OCI-LY7 (cell line): Measurements from ENCODE around the gene ODC1. TPM values are rescaled to one million over a fixed set of nuclear protein-coding genes. Genes with fewer than 3 reads are reported as not detected.
A peak's percentile ranks its signal among the peaks of the same experiment; 100 is the strongest.

Experiments used
- BruUV-seq: library from RNA; stranded (reverse); fragments of 400-500 nt; replicated peaks from 2 replicates; lab custom pipeline; 2021; lab: Mats Ljungman, UMichigan
- CTCF ChIA-PET: fragments of 300-600 bp; sonication (Branson Sonifier 250); formaldehyde crosslinking; loops from one replicate; lab custom pipeline; 2022; ENCODE audit warnings: antibody characterized with exemption; ENCODE audit not compliant: unreplicated experiment; lab: Charles Lee
- POLR2A ChIA-PET: fragments of 300-600 bp; sonication (Branson Sonifier 250); formaldehyde crosslinking; loops from one replicate; lab custom pipeline; 2022; ENCODE audit warnings: antibody characterized with exemption; lab: Charles Lee
- DNase-seq: peaks from one replicate; pipeline ENCODE4 v3.0.0-alpha.2; 2015; ENCODE audit warnings: low spot score
- H2AFZ ChIP-seq: fragments of 200-600 bp; sonication (generic), shearing (Covaris generic); 2 replicates; pipeline ENCODE4 v1.6.1; 2014; ENCODE audit warnings: mild to moderate bottlenecking, antibody characterized with exemption, low read length, moderate library complexity
- H3K27ac ChIP-seq: fragments of 200-600 bp; sonication (generic); 2 replicates; pipeline ENCODE4 v1.5.1; 2014; ENCODE audit warnings: mixed run types, low read depth, mild to moderate bottlenecking, moderate library complexity, low read length, inconsistent platforms; ENCODE audit not compliant: poor library complexity, severe bottlenecking
- H3K36me3 ChIP-seq: fragments of 200-600 bp; sonication (generic); 2 replicates; pipeline ENCODE4 v1.6.1; 2014; ENCODE audit warnings: mild to moderate bottlenecking, antibody characterized with exemption, low read length, moderate library complexity, mixed read lengths; ENCODE audit not compliant: insufficient read depth
- H3K4me1 ChIP-seq: fragments of 200-600 bp; sonication (generic); 2 replicates; pipeline ENCODE4 v1.5.1; 2014; ENCODE audit warnings: mild to moderate bottlenecking, low read length; ENCODE audit not compliant: insufficient read depth, poor library complexity, severe bottlenecking
- H3K4me2 ChIP-seq: fragments of 200-600 bp; sonication (generic); 2 replicates; pipeline ENCODE4 v1.6.1; 2014; ENCODE audit warnings: mild to moderate bottlenecking, low read length
- H3K4me3 ChIP-seq: fragments of 200-600 bp; sonication (generic); 2 replicates; pipeline ENCODE4 v1.5.1; 2014; ENCODE audit warnings: mild to moderate bottlenecking, low read depth, low read length; ENCODE audit not compliant: poor library complexity, severe bottlenecking
- H3K79me2 ChIP-seq: fragments of 200-600 bp; sonication (generic); 2 replicates; pipeline ENCODE4 v1.6.1; 2016; ENCODE audit warnings: low read depth, mild to moderate bottlenecking, low read length, moderate library complexity, mixed read lengths; ENCODE audit not compliant: insufficient read depth
- H3K9me2 ChIP-seq: fragments of 200-600 bp; sonication (generic); 2 replicates; pipeline ENCODE4 v1.6.1; 2016; ENCODE audit warnings: mild to moderate bottlenecking, low read length, mixed read lengths; ENCODE audit not compliant: insufficient read depth
- H3K9me3 ChIP-seq: fragments of 200-600 bp; sonication (generic); 2 replicates; pipeline ENCODE4 v1.6.1; 2014; ENCODE audit warnings: mild to moderate bottlenecking, mixed run types, low read length, mixed read lengths
- H4K20me1 ChIP-seq: fragments of 200-600 bp; sonication (generic); 2 replicates; pipeline ENCODE4 v1.6.1; 2014; ENCODE audit warnings: mild to moderate bottlenecking, antibody characterized with exemption, low read length, moderate library complexity, mixed read lengths; ENCODE audit not compliant: insufficient read depth
- CTCF ChIP-seq: fragments of 200-600 bp; sonication (generic); conservative IDR thresholded peaks from 2 replicates; pipeline ENCODE4 v1.5.1; 2014; ENCODE audit warnings: mild to moderate bottlenecking, antibody characterized with exemption, low read length, moderate library complexity, mixed read lengths
- EZH2phosphoT487 ChIP-seq: fragments of 200-600 bp; sonication (generic); IDR thresholded peaks from 2 replicates; pipeline ENCODE4 v1.6.1; 2018; ENCODE audit warnings: low read depth, borderline replicate concordance, mild to moderate bottlenecking, mixed run types, antibody characterized with exemption, low read length, moderate library complexity, mixed read lengths
- intact Hi-C: fragments of 100-400 bp; cut with micrococcal nuclease; formaldehyde crosslinking; loops from one replicate; pipeline ENCODE4 v1.10.0; 2022; ENCODE audit not compliant: unreplicated experiment
- total RNA-seq, 2 experiments: library from RNA; depleted of rRNA in 1 of 2; stranded (reverse); fragments of >200 nt in 1 of 2; shearing (Covaris generic) in 1 of 2; gene quantifications; 2 replicates each; pipeline ENCODE4 v1.2.3, GENCODE V29; 2014 to 2022

Gene ODC1
- total RNA-seq, 2 experiments from 2014 or later, result 256 to 273 TPM

DNA sequence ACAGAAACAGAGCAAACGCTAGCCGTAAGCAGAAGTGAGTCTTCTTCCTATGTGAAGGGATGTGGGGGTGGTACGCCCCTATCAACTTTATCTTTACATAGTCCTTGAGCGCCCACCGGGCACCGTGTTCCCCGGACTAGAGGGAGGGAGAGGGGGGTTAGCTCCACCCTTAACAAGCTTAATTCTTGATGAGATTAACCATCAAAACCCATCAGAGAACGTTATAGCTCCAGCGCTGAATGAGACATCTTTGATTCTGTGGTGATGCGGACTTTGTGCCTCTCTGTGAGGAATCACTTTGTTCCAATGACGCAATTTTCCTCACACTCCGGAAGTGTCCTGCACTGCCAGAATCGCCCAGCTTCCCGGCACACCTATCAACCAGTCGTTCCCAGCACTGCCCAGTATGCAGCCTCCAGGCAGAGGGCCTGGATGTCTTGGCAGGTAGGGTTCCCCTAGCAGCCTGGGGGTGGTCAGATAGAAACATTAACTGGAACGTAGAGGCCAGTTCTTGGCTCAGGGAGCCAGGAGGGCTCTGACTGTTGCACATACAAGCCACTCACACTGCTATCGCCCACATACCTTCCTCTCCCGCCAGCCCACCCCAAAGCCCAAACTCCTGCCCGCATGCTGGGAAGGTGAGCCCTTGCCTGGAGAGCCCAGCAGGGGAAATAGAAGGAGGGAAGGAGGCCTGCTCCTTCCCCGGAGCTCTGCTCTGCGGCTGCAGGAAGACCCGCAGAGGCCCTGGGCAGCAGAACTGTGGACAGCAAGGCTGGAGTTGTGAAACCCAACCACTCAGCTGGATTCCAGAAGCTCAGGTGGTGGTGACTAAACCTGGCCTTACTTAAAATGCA, 1.9 kb upstream of the ODC1 start:
- Histone ChIP-seq H2AFZ (no peak overlapping the region; the same call in 1 of the 2 replicates), H3K4me3 (peak overlapping the region; percentile 77), H3K4me1 (peaks cover 15% of the 10 kb centered on the region), H3K9me3 (no peaks in the 10 kb centered on the region), H3K27ac (no peak overlapping the region), H3K4me2 (peak overlapping the region; percentile 98), H3K79me2 (peaks cover 27% of the 10 kb centered on the region), H3K36me3 (peaks cover 19% of the 10 kb centered on the region), H4K20me1 (peaks cover 19% of the 10 kb centered on the region), H3K9me2 (no peaks in the 10 kb centered on the region)
- no TSS peak for BruUV-seq
- CTCF ChIA-PET, result no interaction called here
- DNase-seq, result no peak
- intact Hi-C loops, result loop anchor here (2.0 to 10.0 kb wide), 8 partner anchors 73 to 1302 kb away; partner anchors contain the start of genes GRHL1, KLF11, PDIA6 and TAF1B
- TF ChIP-seq EZH2phosphoT487 (no peak), CTCF (no peak)
- POLR2A ChIA-PET, result interaction anchor here (0.6 to 1.2 kb wide), 4 partner anchors 12 to 360 kb away, joined by 3 to 6 read pairs (median 4); no protein-coding TSS in a partner anchor

DNA sequence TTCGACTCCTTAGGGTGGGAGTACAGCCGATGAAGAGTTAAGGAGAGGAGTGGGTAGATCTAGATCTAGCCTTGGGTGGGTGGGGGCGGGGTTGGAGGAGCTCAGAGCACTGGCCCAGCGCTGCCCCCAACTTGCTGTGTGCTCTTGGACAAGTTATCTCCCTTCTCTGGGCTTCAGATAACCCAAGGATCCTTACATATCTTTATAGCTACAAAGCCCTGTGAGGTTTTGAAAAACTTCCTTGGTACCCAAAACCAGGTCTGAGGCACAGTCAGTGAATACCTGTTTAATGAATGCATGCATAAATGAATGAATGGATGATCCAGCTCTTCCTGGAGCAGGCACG, 1.3 kb upstream of the ODC1 start:
- H4K20me1 ChIP-seq, result peaks cover 25% of the 10 kb centered on the region
- ChIA-PET POLR2A (interaction anchor here (0.6 to 0.7 kb wide), 3 partner anchors 11 to 360 kb away, joined by 3 to 6 read pairs (median 4); no protein-coding TSS in a partner anchor), CTCF (no interaction called here)
- H3K9me3 ChIP-seq, result no peaks in the 10 kb centered on the region
- peaks cover 25% of the 10 kb centered on the region for H3K36me3 ChIP-seq
- H2AFZ ChIP-seq, result peak overlapping the region; percentile 90; the same call in 1 of the 2 replicates
- no peaks in the 10 kb centered on the region for H3K9me2 ChIP-seq
- TF ChIP-seq EZH2phosphoT487, result no peak
- TF ChIP-seq CTCF, result no peak
- peaks cover 33% of the 10 kb centered on the region for H3K79me2 ChIP-seq
- peak overlapping the region; percentile 85 for H3K27ac ChIP-seq
- no peak for DNase-seq
- intact Hi-C loops, result loop anchor here (2.0 to 10.0 kb wide), 8 partner anchors 72 to 1303 kb away; partner anchors contain the start of genes GRHL1, KLF11, PDIA6 and TAF1B
- BruUV-seq, result no TSS peak
- peaks cover 21% of the 10 kb centered on the region for H3K4me1 ChIP-seq
- H3K4me3 ChIP-seq, result peak overlapping the region; percentile 77
- H3K4me2 ChIP-seq, result peak overlapping the region; percentile 98
